Liver (tissue), 9 donors: ENCODE measurements around the gene ABTB2. TPM values are rescaled to one million over a fixed set of nuclear protein-coding genes. Genes with fewer than 3 reads are reported as not detected.

Experiments
- DNase-seq: peaks from one replicate; pipeline ENCODE4 v3.0.0-alpha.2; 2017; ENCODE audit warnings: low spot score
- H3K27ac ChIP-seq, 2 donors: one replicate each; pipeline ENCODE4 v1.7.0; 2013; ENCODE audit warnings: inconsistent platforms in 2 of 2, low read length in 2 of 2, control low read depth in 1 of 2, low read depth in 1 of 2, mild to moderate bottlenecking in 1 of 2
- H3K27me3 ChIP-seq, 4 donors: one replicate each; pipeline versions ENCODE4 v1.6.1 to v1.7.0; 2013; ENCODE audit warnings: low read length in 3 of 4, inconsistent platforms in 1 of 4, mild to moderate bottlenecking in 1 of 4, moderate library complexity in 1 of 4; ENCODE audit not compliant: control insufficient read depth in 4 of 4, insufficient read depth in 4 of 4
- H3K36me3 ChIP-seq, 4 donors: one replicate each; pipeline versions ENCODE4 v1.6.1 to v1.7.0; 2013; ENCODE audit warnings: low read length in 3 of 4, mild to moderate bottlenecking in 3 of 4, low read depth in 1 of 4, moderate library complexity in 1 of 4; ENCODE audit not compliant: control insufficient read depth in 4 of 4, insufficient read depth in 3 of 4
- H3K4me1 ChIP-seq, 4 donors: one replicate each; pipeline versions ENCODE4 v1.6.1 to v1.7.0; 2013; ENCODE audit warnings: low read length in 3 of 4, mild to moderate bottlenecking in 3 of 4, moderate library complexity in 1 of 4; ENCODE audit not compliant: control insufficient read depth in 4 of 4, insufficient read depth in 4 of 4
- H3K4me3 ChIP-seq, 3 donors: one replicate each; pipeline versions ENCODE4 v1.6.1 to v1.7.0; 2013; ENCODE audit warnings: low read length in 3 of 3, control low read depth in 1 of 3, low read depth in 1 of 3, mild to moderate bottlenecking in 1 of 3
- H3K9ac ChIP-seq, 2 donors: one replicate each; pipeline ENCODE4 v1.7.0; 2013; ENCODE audit warnings: low read length in 2 of 2, mild to moderate bottlenecking in 2 of 2, moderate library complexity in 2 of 2, control low read depth in 1 of 2, low read depth in 1 of 2
- H3K9me3 ChIP-seq, 4 donors: one replicate each; pipeline versions ENCODE4 v1.6.1 to v1.7.0; 2013; ENCODE audit warnings: low read length in 3 of 4; ENCODE audit not compliant: control insufficient read depth in 4 of 4
- CTCF ChIP-seq: fragments of 150-350 bp; IDR thresholded peaks from 2 replicates; pipeline ENCODE4 v1.5.1; 2017; ENCODE audit warnings: improper control_type of control experiment, low read depth, low read length; ENCODE audit not compliant: missing input control
- EGR1 ChIP-seq, 2 donors: IDR thresholded peaks; 2 replicates each; pipeline ENCODE4 v1.6.1; 2016 to 2018; ENCODE audit warnings: antibody characterized with exemption in 2 of 2, low read depth in 2 of 2
- FOXA1 ChIP-seq: IDR thresholded peaks from 2 replicates; pipeline ENCODE4 v1.6.1; 2016; ENCODE audit warnings: antibody characterized with exemption
- FOXA2 ChIP-seq: IDR thresholded peaks from 2 replicates; pipeline ENCODE4 v1.6.1; 2016; ENCODE audit warnings: antibody characterized with exemption
- GABPA ChIP-seq, 2 donors: IDR thresholded peaks in 1 of 2; conservative IDR thresholded peaks in 1 of 2; 2 replicates each; pipeline ENCODE4 v1.6.1; 2016; ENCODE audit warnings: antibody characterized with exemption in 2 of 2, mild to moderate bottlenecking in 1 of 2, moderate library complexity in 1 of 2
- HNF4A ChIP-seq, 2 donors: conservative IDR thresholded peaks; 2 replicates each; pipeline ENCODE4 v1.6.1; 2016; ENCODE audit warnings: antibody characterized with exemption in 2 of 2, mild to moderate bottlenecking in 2 of 2
- HNF4G ChIP-seq: IDR thresholded peaks from 2 replicates; pipeline ENCODE4 v1.6.1; 2016; ENCODE audit warnings: antibody characterized with exemption
- JUND ChIP-seq, 2 donors: IDR thresholded peaks; 2 replicates each; pipeline ENCODE4 v1.6.1; 2016; ENCODE audit warnings: antibody characterized with exemption in 2 of 2
- NR2F2 ChIP-seq: IDR thresholded peaks from 2 replicates; pipeline ENCODE4 v1.6.1; 2016; ENCODE audit warnings: antibody characterized with exemption
- RAD21 ChIP-seq, 2 donors: IDR thresholded peaks; 2 replicates each; pipeline ENCODE4 v1.6.1; 2016; ENCODE audit warnings: antibody characterized with exemption in 2 of 2, mild to moderate bottlenecking in 2 of 2
- REST ChIP-seq: IDR thresholded peaks from 2 replicates; pipeline ENCODE4 v1.6.1; 2016; ENCODE audit warnings: antibody characterized with exemption, mild to moderate bottlenecking
- RXRA ChIP-seq, 2 donors: IDR thresholded peaks; 2 replicates each; pipeline ENCODE4 v1.6.1; 2017 to 2018; ENCODE audit warnings: antibody characterized with exemption in 2 of 2, mild to moderate bottlenecking in 1 of 2
- SP1 ChIP-seq: IDR thresholded peaks from 2 replicates; pipeline ENCODE4 v1.6.1; 2018; ENCODE audit warnings: antibody characterized with exemption, mild to moderate bottlenecking
- TAF1 ChIP-seq: conservative IDR thresholded peaks from 2 replicates; pipeline ENCODE4 v1.6.1; 2016; ENCODE audit warnings: antibody characterized with exemption, mild to moderate bottlenecking
- YY1 ChIP-seq: IDR thresholded peaks from 2 replicates; pipeline ENCODE4 v1.6.1; 2016; ENCODE audit warnings: antibody characterized with exemption, mild to moderate bottlenecking
- WGBS: extraction: QIAGEN DNeasy Blood & Tissue Kit; methylation state at CpG from one replicate; pipeline ENCODE4 v1.1.7; 2013; 5-methylcytosine and 5-hydroxymethylcytosine counted together
- polyA plus RNA-seq, 2 donors: library from polyadenylated mRNA; stranded (reverse) in 1 of 2; unstranded in 1 of 2; fragments of 200-250 nt in 1 of 2; fragments of >200 nt in 1 of 2; fragmentation: Nextera tagmentation in 1 of 2; extraction: Ambion mirVana in 1 of 2; gene quantifications; one replicate each; pipeline versions ENCODE4 v1.2.1 to v1.2.3, GENCODE V29; 2013 to 2015
- total RNA-seq, 2 donors: library from RNA; depleted of rRNA; stranded (reverse); fragments of >200 nt; gene quantifications; one replicate each; pipeline ENCODE4 v1.2.3, GENCODE V29; 2014
- donor health status: healthy.
- donor health status: healthy.
- donor health status: healthy.
- donor health status: healthy.
- donor health status: healthy.

ABTB2 gene
- total and polyA plus RNA-seq, 4 donors, result 2.4 to 8.9 (median 6.1) TPM

GRCh38 chr11:34206407-34207300, 151.2 kb downstream of the ABTB2 start:
- H3K4me1 ChIP-seq, result no peaks in the 10 kb centered on the region
- WGBS, result 56% methylated on average over 6 of the region's 6 CpGs
- no peak for DNase-seq
- H3K9ac ChIP-seq, result no peak overlapping the region
- no peaks in the 10 kb centered on the region for H3K9me3 ChIP-seq
- H3K27me3 ChIP-seq, result no peaks in the 10 kb centered on the region
- H3K27ac ChIP-seq, result no peak overlapping the region
- no peak overlapping the region for H3K4me3 ChIP-seq
- TF ChIP-seq NR2F2 (no peak), SP1 (no peak), YY1 (no peak), CTCF (no peak), GABPA (IDR thresholded peaks at IDR 0.05 in 1 of 2, conservative IDR thresholded peaks at IDR 0.05 in 1 of 2) (no peak), FOXA2 (no peak), RXRA (IDR thresholded peaks at IDR 0.05) (no peak), FOXA1 (no peak), JUND (IDR thresholded peaks at IDR 0.05) (no peak), REST (no peak), HNF4G (no peak), TAF1 (no peak), HNF4A (conservative IDR thresholded peaks at IDR 0.05) (no peak), RAD21 (IDR thresholded peaks at IDR 0.05) (no peak)
- H3K36me3 ChIP-seq, result peaks cover 0 to 7% (median 2%) of the 10 kb centered on the region in 4 donors

- H3K4me1 ChIP-seq, result no peaks in the 10 kb centered on the region
- no peak overlapping the region for H3K27ac ChIP-seq
- H3K4me3 ChIP-seq, result no peak overlapping the region
- no peak for DNase-seq
- H3K9me3 ChIP-seq, result no peaks in the 10 kb centered on the region
- H3K9ac ChIP-seq, result no peak overlapping the region
- WGBS, result 70% methylated on average over 4 of the region's 4 CpGs
- H3K36me3 ChIP-seq, result peaks cover 0 to 7% (median 2%) of the 10 kb centered on the region in 4 donors
- no peak for TF ChIP-seq EGR1 (IDR thresholded peaks at IDR 0.05; ENCODE audit: low read depth in 2 of 2)
- no peak for TF ChIP-seq YY1
- no peak for TF ChIP-seq HNF4A (conservative IDR thresholded peaks at IDR 0.05)
- H3K27me3 ChIP-seq, result no peaks in the 10 kb centered on the region
These were observed 152.3 kb downstream of the ABTB2 start for GRCh38 chr11:34205326-34206035.
